GM12891 (cell line): Measurements from ENCODE around the gene ABCB6.

ENCODE experiments used
- PAX5 ChIP-seq: IDR thresholded peaks from 2 replicates; pipeline ENCODE4 v1.6.1; 2011; ENCODE audit warnings: low read length, moderate library complexity, mild to moderate bottlenecking; ENCODE audit not compliant: insufficient read depth, severe bottlenecking
- POLR2A ChIP-seq: IDR thresholded peaks from 2 replicates; pipeline ENCODE4 v1.6.1; 2011; ENCODE audit warnings: low read depth, low read length, control low read depth
- POLR2AphosphoS5 ChIP-seq: IDR thresholded peaks from 2 replicates; pipeline ENCODE4 v1.6.1; 2011; ENCODE audit warnings: low read depth, low read length, control low read depth
- TAF1 ChIP-seq: IDR thresholded peaks from 2 replicates; pipeline ENCODE4 v1.6.1; 2011; ENCODE audit warnings: low read depth, low read length, control low read depth

DNA sequence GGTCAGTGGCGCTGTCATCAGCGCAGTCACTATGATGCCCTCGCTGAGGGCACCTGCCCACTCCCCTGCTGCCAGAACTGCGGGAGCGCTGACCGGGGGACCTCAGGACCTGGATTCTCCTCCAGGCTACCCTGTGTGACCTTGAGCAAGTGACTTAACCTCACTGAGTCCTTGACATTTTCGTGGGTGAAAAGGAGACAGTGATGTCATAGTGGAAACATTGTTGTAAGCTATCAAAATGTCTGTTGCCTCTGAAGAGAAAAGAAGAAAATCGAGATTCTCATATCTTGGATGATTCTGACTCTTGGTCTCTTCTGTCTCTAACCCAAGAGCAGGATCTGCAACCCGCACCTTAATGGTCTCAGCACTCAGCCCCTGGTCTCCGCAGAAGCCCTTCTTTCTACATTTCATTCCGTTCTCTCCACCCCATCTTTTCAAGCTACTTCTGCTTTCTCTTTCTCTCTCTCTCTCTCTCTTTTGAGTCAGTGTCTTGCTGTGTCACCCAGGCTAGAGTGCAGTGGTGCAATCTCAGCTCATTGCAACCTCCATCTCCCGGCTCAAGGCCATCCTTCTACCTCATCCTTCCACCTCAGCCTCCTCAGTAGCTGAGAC, 35.9 kb upstream of the ABCB6 start:
- TF ChIP-seq POLR2A (no peak), POLR2AphosphoS5 (no peak), TAF1 (no peak), PAX5 (no peak)
